Skin of body (tissue), 2 donors: ENCODE data around the gene LY6G5B. TPM values are rescaled to one million over a fixed set of nuclear protein-coding genes. Genes with fewer than 3 reads are reported as not detected.
A peak's percentile ranks its signal among the peaks of the same experiment; 100 is the strongest.

Experiments used
- DNase-seq: peaks from one replicate; lab custom pipeline; 2025; lab: John Stamatoyannopoulos, UW
- total RNA-seq: library from RNA; depleted of rRNA; stranded (reverse); fragments of >200 nt; gene quantifications from one replicate; pipeline ENCODE4 v1.2.3, GENCODE V29; 2014

Gene LY6G5B, protein sequence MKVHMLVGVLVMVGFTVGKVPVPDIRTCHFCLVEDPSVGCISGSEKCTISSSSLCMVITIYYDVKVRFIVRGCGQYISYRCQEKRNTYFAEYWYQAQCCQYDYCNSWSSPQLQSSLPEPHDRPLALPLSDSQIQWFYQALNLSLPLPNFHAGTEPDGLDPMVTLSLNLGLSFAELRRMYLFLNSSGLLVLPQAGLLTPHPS
- 4.0 TPM for total RNA-seq

DNA sequence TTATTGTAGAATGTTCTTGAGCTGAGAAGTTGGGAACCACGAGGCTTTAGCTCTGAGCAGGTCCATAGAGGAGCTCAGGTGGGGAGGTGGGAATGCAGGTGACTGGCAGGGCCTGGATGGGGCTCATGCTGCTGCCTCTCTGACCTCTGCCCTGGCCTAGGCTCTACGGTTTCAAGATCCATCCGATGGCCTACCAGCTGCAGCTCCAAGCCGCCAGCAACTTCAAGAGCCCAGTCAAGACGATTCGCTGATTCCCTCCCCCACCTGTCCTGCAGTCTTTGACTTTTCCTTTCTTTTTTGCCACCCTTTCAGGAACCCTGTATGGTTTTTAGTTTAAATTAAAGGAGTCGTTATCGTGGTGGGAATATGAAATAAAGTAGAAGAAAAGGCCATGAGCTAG is at the start of gene LY6G5B:
LY6G5B (plus strand) TSS at position 301 of the 400 bp plus-strand sequence. CDS start 975 bp downstream, outside the sequence.
- DNase-seq, result no peak

DNA sequence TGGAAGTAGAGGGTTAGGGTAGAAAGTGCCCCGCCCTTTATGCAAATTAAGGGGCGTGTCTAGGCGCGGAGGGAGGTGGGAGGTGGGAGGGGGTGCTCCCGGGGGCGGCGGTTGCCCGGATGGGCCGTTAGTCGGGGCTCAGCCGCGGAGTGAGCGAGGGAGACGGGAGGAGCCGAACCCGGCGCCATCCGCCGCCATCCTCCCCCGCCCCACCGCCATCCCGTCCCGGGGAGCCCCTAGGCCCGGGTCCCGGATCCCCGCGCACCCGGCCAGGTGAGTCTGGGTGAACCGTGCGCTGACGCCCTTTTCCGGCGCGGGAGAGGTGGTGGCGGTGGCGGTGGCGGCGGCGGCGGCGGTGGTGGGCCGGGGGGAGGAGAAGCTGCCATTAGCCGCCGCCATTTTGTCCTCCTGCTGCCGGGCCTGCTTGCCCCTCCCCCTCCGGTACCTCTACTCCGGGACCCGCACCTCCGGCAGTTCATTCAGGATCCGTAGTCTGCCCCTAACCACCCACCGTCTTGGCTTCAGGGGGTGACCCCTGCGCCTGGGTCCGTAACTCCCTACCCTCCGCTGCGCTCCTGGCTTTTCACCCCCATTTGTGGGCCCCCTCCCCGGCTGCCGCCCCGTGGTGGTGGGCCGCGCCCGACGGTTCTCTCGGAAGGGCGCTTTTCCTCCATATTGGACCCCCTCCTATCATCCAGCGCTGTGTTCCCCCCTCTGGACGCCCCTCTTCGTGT is 49.0 kb upstream of the LY6G5B start, which contains the start of gene PRRC2A:
PRRC2A (plus strand) TSS at position 130 of the 734 bp plus-strand sequence. CDS start 2,075 bp downstream, outside the sequence.
- DNase-seq, result peak; percentile 56

DNA sequence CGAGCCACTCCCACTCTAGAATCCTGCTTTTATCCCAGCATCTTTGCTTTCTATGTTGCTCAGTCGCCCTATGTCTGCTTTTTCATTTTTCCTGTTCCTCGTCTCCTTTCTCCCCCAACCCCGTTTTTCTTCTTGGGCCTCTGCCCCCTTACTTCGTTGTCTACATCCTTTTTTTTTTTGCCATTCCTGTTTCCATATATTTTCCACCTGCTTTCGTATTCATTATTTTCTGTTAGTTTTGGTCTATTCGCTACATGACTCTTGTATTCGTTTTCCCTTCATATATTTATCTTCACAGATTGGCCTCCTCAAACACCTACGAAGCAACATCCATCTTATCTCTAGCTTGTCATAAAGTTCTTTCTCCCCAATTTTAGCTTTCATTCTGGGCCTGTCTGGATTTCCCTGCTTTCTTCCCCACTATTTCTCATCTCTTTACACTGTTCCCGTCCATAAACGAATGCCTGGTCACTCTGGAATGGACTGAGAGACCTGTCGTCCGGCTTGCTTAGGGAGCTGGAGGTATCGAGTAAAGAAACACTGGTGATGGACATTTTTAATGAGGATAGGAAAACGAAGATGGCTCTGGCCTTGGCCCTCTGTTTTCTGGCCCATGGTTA is 48.3 kb upstream of the LY6G5B start:
- DNase-seq, result no peak

DNA sequence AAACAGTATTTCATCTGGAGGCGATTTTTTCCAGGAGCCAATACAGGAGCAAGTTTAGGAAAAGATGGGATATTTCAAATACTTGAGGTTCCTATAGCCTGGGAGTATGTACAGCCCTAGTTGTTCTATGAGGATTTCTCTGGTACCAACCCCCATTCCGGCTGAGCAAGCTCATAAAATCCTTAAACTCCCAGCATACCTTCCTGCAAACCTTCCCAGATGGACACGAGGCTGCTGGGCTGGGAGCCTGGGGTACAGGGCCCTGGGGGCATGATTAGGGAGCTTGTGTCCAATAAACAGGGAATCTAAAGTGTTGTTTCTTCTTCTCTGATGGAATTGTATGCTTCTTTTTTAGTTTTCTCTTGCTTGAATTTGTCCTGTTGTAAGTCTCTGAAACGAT is 47.8 kb upstream of the LY6G5B start:
- no peak for DNase-seq

DNA sequence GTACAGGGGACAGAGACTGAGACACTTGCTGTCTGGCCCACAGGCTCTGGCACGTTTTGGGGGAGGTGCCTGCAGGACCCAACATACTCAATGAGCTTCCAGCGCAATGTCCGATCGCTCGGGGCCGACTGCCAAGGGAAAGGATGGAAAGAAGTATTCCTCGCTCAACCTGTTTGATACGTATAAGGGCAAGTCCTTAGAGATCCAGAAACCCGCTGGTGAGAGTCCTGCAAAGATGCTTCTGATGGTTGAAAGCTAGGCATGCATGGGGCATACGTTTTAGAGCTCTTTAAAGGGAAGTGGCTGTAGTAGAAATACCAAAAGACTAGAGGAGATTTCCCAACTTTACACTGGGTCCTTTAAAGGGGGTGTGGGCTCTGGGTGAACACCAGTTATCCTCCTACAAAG is 47.1 kb upstream of the LY6G5B start:
- DNase-seq, result no peak

DNA sequence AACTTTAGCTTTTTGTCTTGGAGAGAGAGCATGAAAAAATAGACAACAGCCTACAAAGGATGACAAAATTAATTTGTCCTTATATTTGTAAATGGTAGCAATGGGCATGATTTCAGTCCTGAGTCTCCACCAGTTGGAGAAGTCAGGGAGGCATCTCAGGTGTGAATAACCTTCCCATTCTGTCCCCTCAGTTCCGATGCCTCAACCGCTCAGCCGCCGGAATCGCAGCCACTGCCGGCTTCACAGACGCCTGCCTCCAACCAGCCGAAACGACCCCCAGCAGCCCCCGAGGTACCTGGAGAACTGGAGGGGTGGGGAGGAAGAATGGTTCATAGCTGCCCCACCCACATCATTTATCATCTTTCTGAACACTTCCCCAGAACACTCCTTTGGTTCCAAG is 45.7 kb upstream of the LY6G5B start:
- DNase-seq, result no peak

DNA sequence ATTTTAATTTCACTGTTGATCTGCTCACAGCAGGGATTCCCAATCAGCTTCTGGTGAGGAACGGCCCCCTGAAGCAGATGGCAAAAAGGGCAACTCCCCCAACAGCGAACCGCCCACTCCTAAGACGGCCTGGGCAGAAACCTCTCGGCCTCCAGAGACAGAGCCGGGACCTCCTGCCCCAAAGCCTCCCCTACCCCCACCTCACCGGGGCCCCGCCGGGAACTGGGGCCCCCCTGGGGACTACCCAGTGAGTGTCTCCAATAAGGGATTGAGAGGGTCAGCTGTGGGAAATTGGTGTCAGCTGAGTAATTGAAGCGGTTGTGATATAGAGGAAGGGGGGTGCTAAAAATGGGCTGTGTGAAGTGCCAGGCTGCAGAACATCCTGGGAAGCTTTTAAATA is 42.8 kb upstream of the LY6G5B start:
- no peak for DNase-seq

DNA sequence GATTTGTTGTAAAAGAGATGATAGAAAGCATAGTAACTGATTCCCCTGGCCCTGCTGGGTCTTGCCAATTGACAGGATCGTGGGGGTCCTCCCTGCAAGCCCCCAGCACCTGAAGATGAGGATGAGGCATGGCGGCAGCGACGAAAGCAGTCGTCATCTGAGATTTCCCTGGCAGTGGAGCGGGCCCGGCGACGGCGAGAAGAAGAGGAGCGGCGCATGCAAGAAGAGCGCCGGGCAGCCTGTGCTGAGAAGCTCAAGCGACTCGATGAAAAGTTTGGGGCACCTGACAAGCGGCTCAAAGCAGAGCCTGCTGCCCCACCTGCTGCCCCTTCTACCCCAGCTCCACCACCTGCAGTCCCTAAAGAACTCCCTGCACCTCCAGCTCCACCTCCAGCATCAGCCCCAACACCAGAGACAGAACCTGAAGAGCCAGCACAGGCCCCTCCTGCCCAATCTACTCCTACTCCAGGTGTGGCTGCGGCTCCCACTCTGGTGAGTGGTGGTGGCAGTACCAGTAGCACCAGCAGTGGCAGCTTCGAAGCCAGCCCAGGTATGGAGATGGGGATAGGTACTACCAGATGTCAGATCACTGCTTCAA is 42.0 kb upstream of the LY6G5B start:
- no peak for DNase-seq

DNA sequence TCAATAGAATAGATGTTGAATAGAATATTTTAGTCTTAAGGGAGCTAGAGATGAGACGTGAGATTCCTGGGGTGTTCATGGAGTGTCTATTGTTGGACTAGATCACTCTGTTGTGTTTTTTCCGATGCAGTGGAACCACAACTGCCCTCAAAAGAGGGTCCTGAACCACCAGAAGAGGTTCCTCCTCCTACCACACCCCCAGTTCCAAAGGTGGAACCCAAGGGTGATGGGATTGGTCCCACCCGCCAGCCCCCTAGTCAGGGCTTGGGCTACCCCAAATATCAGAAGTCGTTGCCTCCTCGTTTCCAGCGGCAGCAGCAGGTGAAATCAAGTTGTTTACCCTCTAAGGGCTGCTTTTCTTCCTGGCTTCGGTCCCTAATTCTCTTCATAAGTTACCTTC is 40.8 kb upstream of the LY6G5B start:
- DNase-seq, result no peak

DNA sequence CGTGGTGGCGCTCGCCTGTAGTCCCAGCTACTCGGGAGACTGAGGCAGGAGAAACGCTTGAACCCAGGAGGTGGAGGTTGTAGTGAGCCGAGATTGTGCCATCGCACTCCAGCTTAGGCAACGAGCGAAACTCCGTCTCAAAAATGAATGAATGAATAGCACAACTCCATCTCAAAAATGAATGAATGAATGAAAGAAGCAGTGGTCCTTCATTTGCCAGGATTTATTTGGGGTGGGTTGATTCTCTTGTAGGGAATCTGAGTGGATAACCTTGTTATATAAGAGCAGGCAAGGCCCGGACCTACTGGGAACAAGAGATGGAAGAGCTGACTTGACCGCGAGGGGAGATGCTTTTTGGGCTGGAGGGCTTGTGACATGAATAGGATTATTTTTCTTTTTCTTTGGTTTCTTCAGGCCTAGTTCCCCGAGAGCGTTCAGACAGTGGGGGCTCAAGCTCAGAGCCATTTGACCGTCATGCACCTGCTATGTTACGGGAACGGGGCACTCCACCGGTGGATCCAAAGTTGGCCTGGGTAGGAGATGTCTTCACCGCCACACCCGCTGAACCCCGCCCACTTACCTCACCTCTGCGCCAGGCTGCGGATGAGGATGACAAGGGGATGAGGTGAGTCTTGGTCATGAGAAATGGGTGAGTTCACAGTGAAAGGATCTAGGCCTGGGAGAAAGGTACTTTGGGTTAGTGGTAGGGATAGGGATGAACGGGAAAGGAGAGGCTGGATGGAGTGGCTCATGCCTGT is 39.4 kb upstream of the LY6G5B start:
- no peak for DNase-seq

DNA sequence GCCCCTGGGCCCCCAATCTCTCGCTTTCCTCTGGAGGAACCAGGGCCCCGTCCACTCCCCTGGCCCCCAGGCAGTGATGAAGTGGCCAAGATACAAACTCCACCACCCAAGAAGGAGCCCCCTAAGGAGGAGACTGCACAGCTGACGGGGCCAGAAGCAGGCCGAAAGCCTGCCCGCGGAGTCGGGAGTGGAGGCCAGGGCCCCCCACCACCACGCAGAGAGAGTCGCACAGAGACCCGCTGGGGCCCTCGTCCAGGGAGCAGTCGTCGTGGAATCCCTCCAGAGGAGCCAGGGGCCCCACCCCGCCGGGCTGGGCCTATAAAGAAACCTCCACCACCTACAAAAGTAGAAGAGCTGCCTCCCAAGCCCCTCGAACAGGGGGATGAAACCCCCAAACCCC is 38.6 kb upstream of the LY6G5B start:
- no peak for DNase-seq

DNA sequence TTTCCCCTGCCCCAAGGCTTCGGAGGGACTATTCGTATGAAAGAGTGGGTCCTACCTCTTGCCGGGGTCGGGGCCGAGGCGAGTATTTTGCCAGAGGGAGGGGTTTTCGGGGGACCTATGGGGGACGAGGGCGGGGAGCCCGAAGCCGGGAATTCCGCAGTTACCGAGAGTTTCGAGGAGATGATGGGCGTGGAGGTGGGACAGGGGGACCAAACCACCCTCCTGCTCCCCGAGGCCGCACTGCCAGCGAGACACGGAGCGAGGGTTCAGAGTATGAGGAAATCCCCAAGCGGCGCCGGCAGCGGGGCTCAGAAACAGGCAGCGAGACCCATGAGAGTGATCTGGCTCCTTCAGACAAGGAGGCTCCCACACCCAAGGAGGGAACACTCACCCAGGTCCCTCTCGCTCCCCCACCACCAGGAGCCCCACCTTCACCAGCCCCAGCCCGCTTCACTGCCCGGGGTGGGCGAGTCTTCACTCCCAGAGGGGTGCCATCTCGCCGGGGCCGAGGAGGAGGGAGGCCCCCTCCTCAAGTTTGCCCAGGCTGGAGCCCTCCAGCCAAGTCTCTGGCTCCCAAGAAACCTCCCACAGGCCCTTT is 38.0 kb upstream of the LY6G5B start:
- no peak for DNase-seq

DNA sequence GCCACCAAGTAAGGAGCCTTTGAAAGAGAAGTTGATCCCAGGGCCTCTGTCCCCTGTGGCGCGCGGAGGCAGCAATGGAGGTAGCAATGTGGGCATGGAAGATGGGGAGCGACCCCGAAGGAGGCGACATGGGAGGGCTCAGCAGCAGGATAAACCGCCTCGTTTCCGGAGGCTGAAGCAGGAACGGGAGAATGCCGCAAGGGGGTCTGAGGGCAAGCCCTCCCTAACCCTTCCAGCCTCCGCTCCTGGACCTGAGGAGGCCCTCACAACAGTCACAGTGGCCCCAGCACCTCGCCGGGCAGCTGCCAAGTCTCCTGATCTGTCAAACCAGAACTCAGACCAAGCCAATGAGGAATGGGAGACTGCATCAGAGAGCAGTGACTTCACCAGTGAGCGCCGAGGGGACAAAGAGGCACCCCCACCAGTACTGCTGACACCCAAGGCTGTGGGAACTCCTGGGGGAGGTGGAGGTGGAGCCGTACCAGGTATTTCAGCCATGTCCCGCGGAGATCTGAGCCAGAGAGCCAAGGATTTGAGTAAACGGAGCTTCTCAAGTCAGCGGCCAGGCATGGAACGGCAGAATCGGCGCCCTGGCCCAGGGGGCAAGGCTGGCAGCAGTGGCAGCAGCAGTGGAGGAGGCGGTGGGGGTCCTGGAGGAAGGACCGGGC is 37.4 kb upstream of the LY6G5B start:
- no peak for DNase-seq

DNA sequence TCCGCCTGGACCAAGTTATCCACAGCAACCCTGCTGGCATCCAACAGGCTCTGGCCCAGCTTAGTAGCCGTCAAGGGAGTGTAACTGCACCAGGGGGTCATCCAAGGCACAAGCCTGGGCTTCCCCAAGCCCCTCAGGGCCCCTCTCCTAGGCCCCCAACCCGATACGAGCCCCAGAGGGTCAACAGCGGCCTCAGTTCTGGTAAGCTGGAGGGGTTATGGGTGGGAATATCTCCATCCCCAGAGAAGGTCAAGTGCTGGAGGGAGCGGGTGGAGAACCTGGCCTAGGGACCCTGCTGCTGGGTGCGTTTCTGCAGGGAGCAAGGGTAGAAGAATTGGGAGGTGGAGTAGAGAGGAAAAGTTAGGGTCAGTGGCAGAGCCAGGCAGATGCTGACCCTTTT is 36.3 kb upstream of the LY6G5B start:
- no peak for DNase-seq

DNA sequence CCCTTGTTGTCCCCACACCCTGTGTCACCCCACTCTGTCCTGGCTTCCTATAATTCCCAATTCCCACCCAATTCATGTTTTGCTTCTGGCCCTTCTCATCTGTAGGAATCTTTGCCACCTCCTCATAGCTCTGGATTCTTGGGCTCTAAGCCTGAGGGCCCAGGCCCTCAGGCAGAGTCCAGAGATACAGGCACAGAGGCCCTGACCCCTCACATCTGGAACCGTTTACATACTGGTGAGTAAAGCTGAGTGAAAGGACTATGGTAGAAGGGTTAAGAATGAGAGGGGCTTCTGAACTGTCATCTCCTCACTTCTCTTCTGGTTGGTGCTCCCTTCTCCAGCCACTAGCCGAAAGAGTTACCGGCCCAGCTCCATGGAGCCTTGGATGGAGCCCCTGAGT is 35.6 kb upstream of the LY6G5B start:
- DNase-seq, result no peak

DNA sequence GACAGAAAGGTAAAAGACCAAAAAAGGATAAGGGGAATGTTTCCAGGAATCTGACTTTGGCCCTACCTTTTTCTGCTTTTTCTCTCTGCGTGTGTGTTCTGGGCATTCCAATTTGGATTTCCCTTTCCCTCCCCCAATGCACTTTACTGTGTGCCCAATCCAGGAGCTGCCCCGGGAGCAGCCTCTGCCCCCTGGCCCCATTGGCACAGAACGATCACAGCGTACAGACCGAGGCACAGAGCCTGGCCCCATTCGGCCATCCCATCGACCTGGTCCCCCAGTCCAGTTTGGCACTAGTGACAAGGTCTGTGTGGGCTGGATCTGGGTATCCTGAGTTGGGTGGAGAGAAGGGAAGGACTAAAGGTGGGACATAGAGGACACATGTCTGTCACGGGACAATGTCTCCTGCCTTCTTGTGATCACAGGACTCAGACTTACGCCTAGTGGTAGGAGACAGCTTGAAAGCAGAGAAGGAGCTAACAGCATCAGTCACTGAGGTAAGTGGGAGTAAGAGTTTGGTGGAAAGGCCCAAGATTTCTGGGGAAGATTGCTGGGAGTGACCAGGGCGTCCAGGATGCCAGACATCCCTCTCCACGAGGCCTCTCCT is 34.7 kb upstream of the LY6G5B start:
- DNase-seq, result no peak

DNA sequence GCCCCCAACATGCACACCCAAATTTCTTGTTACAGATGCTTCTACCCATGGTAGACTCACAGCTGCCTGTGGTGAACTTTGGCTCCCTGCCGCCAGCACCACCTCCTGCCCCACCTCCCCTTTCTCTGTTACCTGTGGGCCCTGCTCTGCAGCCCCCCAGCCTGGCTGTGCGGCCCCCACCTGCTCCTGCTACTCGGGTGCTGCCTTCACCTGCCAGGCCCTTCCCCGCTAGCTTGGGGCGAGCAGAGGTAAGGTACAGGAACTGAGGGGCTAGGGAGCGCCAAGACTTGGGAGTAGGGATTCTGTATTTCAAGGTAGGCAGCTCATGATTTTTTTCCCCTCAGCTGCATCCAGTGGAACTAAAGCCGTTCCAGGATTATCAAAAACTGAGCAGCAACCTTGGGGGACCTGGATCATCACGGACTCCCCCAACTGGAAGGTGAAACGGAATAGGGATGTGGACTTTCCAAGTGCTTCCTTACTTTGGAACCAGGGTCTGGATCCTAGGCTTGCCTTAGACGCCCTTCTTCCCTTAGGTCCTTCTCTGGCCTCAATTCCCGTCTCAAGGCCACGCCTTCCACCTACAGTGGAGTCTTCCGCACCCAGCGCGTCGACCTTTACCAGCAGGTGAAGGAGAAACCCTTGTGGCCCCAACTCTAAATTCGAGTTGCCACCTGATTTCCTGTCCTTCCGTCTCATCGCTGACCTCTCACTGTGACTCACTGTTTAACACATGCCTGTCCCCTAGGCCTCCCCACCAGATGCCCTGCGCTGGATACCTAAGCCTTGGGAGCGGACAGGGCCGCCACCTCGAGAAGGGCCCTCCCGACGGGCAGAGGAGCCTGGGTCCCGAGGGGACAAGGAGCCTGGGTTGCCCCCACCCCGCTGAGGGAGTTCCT is 32.8 kb upstream of the LY6G5B start:
- DNase-seq, result no peak

DNA sequence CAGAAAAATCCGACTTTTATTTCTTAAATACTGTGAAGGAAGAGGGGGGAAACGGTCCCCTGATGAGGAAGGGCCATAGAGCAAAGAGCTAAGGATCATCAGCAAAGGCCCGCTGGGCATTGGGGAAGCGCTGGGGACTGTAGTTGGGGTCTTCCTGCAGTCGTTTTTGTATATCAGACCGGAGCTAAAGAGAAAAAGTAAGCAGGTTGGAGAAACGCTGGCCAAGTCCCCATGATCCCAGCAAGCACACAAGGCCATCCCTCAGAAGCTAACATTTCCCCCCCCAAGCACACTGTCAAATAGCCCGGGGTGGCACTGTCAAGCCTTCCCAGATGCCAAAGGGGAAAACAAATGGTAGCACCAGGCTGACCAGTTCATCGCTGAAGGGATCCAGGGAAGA is 30.7 kb upstream of the LY6G5B start:
- no peak for DNase-seq

DNA sequence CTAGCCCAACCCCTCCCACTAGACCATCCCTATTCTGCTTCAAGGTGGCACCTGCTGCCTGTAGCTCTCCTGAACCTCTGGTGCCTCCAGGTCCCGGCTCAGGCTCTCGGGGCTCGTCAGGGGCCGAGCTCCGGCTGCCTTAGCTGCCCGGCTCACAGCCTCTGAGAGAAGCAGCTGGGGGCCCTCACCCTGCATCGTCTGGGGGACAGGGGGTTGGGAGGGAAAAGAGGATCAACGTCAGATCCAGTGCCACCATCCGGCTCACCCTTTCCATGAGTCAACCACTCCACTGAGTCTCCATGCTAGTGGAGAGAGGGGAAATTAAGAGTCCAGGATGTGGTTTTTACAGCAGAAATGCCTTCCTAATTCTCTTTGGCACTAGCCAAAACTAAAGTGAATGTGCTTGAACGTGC is 30.3 kb upstream of the LY6G5B start:
- DNase-seq, result no peak
